Parathyroid adenoma (tissue), 2 donors: ENCODE data around the gene IGIP.

Source experiments
- H2AFZ ChIP-seq: fragments of 300-600 bp; sonication (generic); one replicate; pipeline ENCODE4 v1.7.0; 2017; ENCODE audit warnings: antibody characterized with exemption, mild to moderate bottlenecking
- H3K27ac ChIP-seq: fragments of 300-600 bp; sonication (generic); one replicate; pipeline ENCODE4 v1.7.0; 2017
- H3K27me3 ChIP-seq: fragments of 300-600 bp; sonication (generic); one replicate; pipeline ENCODE4 v1.7.0; 2017; ENCODE audit warnings: low read length; ENCODE audit not compliant: control insufficient read depth, insufficient read depth
- H3K36me3 ChIP-seq: fragments of 300-600 bp; sonication (generic); one replicate; pipeline ENCODE4 v1.7.0; 2017; ENCODE audit warnings: low read length; ENCODE audit not compliant: control insufficient read depth, insufficient read depth
- H3K4me1 ChIP-seq: fragments of 300-600 bp; sonication (generic); one replicate; pipeline ENCODE4 v1.7.0; 2017; ENCODE audit warnings: control low read depth
- H3K4me2 ChIP-seq: fragments of 300-600 bp; sonication (generic); one replicate; pipeline ENCODE4 v1.7.0; 2017; ENCODE audit warnings: low read length
- H3K4me3 ChIP-seq: fragments of 300-600 bp; sonication (generic); one replicate; pipeline ENCODE4 v1.7.0; 2017; ENCODE audit warnings: low read depth, low read length
- H3K79me2 ChIP-seq: fragments of 300-600 bp; sonication (generic); one replicate; pipeline ENCODE4 v1.7.0; 2017; ENCODE audit warnings: control low read depth
- H3K9ac ChIP-seq: fragments of 300-600 bp; sonication (generic); one replicate; pipeline ENCODE4 v1.7.0; 2017; ENCODE audit warnings: mild to moderate bottlenecking
- H3K9me3 ChIP-seq: fragments of 300-600 bp; sonication (generic); one replicate; pipeline ENCODE4 v1.7.0; 2017; ENCODE audit warnings: low read length; ENCODE audit not compliant: control insufficient read depth
- TF ChIP-seq, protein P1 (sequence below): fragments of 300-600 bp; sonication (generic); IDR thresholded peaks from one replicate; pipeline ENCODE4 v1.7.0; 2017; ENCODE audit warnings: antibody characterized with exemption, mild to moderate bottlenecking
- donor health status: primary hyperparathyroidism.

The IGIP gene

DNA sequence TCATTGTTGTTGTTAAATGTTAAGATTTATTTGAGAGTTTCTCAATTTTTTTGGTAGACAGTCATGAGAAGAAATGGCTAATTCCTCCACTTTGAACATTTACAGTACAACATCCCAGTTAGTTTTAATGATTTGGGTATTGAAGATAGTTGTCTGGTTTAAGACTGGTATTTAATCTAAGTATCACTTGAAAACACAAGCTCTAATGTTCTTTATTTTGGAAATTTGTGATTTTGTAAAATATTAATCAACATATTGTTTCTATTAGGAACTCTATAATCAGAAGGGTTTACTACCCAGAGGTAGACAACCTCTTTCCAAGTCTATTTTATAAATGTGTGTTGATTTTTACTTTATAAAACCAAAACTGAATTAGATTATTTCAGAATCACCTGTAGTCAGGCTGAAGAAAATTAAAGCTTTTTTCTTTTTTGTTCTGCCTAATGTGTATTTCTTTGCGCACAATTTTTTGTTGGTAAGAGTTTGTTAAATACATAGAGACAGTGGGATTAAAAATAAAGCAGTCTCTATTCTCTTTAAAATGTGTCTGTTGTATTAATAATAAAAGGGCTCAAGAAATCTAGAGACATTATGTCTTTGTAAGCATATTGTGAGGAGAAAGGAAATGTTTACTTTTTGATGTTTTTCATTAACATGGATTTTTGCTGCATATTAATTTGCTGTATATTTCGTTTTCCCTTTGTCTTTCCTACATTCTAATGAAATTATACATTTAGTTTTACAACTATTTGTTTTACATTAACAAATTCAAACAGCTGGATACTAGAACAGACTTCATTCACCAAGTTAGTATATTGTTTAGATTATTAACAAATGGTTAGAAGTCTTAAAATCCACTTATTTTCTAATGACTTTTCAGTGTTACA, 15.7 kb upstream of the IGIP start:
- H3K4me1 ChIP-seq: peaks cover 19% of the 10 kb centered on the region

DNA sequence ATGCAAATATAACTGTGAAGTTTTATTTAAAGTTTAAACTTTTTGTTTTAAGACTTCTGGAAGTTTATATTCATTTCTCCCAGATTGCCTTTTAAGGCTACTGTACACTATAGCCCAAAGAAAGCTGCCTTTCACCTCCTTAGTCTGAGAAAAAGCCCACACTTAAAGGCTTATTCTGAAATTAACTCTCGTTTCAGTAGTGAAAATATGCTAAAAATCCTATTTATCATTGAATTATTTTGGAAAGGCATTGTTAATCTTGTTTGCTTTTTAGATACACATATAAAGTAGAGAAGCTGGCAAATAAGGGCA, 15.1 kb upstream of the IGIP start:
- TF ChIP-seq, protein P1, sequence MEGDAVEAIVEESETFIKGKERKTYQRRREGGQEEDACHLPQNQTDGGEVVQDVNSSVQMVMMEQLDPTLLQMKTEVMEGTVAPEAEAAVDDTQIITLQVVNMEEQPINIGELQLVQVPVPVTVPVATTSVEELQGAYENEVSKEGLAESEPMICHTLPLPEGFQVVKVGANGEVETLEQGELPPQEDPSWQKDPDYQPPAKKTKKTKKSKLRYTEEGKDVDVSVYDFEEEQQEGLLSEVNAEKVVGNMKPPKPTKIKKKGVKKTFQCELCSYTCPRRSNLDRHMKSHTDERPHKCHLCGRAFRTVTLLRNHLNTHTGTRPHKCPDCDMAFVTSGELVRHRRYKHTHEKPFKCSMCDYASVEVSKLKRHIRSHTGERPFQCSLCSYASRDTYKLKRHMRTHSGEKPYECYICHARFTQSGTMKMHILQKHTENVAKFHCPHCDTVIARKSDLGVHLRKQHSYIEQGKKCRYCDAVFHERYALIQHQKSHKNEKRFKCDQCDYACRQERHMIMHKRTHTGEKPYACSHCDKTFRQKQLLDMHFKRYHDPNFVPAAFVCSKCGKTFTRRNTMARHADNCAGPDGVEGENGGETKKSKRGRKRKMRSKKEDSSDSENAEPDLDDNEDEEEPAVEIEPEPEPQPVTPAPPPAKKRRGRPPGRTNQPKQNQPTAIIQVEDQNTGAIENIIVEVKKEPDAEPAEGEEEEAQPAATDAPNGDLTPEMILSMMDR: no peak
- Histone ChIP-seq H3K27me3 (no peaks in the 10 kb centered on the region), H3K79me2 (peaks cover 32% of the 10 kb centered on the region), H3K4me3 (no peak overlapping the region), H3K9ac (no peak overlapping the region), H3K36me3 (no peaks in the 10 kb centered on the region), H2AFZ (no peak overlapping the region), H3K4me1 (peaks cover 21% of the 10 kb centered on the region), H3K9me3 (no peaks in the 10 kb centered on the region), H3K4me2 (no peak overlapping the region), H3K27ac (no peak overlapping the region)

More for the DNA sequence above, 15.7 kb upstream of the IGIP start:
- Histone ChIP-seq H3K79me2 (peaks cover 32% of the 10 kb centered on the region), H3K27me3 (no peaks in the 10 kb centered on the region), H3K9ac (no peak overlapping the region), H3K27ac (no peak overlapping the region), H3K4me2 (peak overlapping the region; percentile 89), H2AFZ (no peak overlapping the region), H3K4me3 (peak overlapping the region; percentile 73), H3K9me3 (no peaks in the 10 kb centered on the region), H3K36me3 (no peaks in the 10 kb centered on the region)
- TF ChIP-seq, protein P1: no peak

DNA sequence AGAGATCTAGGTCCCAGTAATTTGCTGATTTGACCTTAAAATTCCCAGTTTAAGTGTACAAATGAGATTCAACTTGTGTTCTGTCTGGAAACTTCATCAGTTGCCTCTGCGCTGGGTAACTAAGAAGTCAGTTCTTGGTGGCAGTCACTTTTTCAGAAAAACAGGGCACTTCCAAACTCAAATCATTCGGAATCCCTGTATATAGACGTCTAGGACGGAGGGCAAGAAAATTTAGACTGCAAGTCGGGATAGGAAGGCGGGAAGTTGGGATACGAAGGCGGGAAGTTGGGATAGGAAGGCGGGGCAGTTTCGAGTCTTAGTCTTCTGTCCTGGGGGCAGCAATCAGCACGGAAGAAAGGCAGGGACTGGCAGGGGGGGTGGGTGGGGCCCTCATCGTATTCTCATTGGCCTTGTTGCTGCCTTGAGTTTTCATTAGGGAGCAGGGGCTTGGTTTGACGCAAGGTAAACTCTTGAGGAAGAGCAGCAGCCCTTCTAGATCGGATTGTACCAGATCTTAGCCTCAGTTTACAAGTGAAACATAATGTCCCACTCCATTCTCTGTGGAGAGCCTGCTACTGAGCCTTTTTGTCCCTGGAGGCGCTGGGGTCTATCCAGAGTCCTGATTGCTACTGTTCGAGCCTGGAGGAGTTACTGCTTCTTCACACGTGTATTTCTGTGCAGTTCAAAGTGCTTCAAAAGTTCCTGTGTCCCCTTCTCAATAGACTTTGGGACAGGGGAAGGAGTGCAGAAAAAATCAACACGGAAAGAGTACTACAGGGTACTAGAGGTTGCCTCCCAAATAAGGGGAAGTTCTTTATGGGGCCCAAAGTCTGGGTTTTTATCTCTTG, 14.5 kb upstream of the IGIP start:
- Histone ChIP-seq H3K9me3 (no peaks in the 10 kb centered on the region), H2AFZ (no peak overlapping the region), H3K27me3 (no peaks in the 10 kb centered on the region), H3K4me1 (peaks cover 26% of the 10 kb centered on the region), H3K79me2 (peaks cover 32% of the 10 kb centered on the region), H3K9ac (no peak overlapping the region), H3K4me2 (no peak overlapping the region), H3K27ac (no peak overlapping the region), H3K36me3 (no peaks in the 10 kb centered on the region), H3K4me3 (no peak overlapping the region)
- TF ChIP-seq, protein P1: no peak

DNA sequence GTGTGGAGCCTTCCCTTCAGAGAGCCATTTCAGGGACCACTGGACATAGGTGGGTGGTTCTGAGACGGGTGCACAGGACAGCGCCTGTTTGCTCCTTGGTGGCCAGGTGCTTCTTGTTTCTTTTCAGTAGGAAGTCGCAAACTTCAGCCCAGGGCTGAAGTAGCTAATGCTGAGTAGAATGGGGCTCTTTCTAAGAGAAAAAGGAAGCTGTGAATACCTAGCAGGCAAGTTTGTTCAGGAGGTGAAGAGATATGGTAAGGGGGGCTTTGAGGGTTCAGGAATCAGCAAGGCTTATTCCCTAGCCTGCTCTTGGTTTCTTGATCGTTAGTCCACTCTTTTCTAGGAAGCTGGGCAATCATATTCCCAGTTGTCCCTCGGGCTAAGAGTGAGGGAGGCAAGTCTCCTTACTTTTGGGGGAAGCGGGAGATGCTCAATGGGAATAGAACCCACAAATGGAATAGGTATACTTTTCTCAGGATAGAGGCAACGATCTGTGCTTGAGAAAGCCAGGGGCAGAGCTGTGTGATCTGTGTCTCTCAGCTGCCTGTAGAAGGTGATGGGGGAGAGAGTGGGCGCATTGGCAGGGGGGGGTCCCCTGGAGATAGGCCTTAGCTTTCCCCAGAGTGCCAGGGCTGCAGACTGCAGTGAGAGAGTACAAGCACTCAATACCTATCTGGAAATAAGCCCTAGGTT, 13.7 kb upstream of the IGIP start:
- Histone ChIP-seq H3K4me1 (peaks cover 26% of the 10 kb centered on the region), H3K4me3 (no peak overlapping the region), H3K4me2 (no peak overlapping the region), H3K27ac (no peak overlapping the region), H3K9me3 (no peaks in the 10 kb centered on the region), H3K79me2 (peaks cover 34% of the 10 kb centered on the region), H2AFZ (no peak overlapping the region), H3K27me3 (no peaks in the 10 kb centered on the region), H3K9ac (no peak overlapping the region), H3K36me3 (no peaks in the 10 kb centered on the region)
- TF ChIP-seq, protein P1: no peak
